Measurements from ENCODE around the gene CCDC87. TPM values are rescaled to one million over a fixed set of nuclear protein-coding genes. Genes with fewer than 3 reads are reported as not detected.

CCDC87 gene
- total and polyA plus RNA-seq, 2 experiments from 2014 or later: 0.39 to 1.2 TPM

- TF ChIP-seq ETS1 (IDR thresholded peaks at IDR 0.05): no peak
- TF ChIP-seq POLR2AphosphoS5 (IDR thresholded peaks at IDR 0.05; ENCODE audit: low read depth): no peak
Measured at GRCh38 chr11:66626382-66626781, 33.5 kb upstream of the CCDC87 start (continued).

- H3K36me3 ChIP-seq (ENCODE audit: insufficient read depth): peaks cover 53% of the 10 kb centered on the region
- H3F3A ChIP-seq (replicated peaks; ENCODE audit: low read depth): peaks cover 27% of the 10 kb centered on the region
- peaks cover 79% of the 10 kb centered on the region for H4K20me1 ChIP-seq (replicated peaks; ENCODE audit: insufficient read depth)
Measured at GRCh38 chr11:66625752-66626149, 32.9 kb upstream of the CCDC87 start.

GRCh38 chr11:66625041-66625751 is 32.3 kb upstream of the CCDC87 start:
- Histone ChIP-seq H3K4me2 (no peak overlapping the region), H3K4me3 (no peak overlapping the region), H4K20me1 (replicated peaks; ENCODE audit: insufficient read depth) (peaks cover 82% of the 10 kb centered on the region), H3K27me3 (ENCODE audit: insufficient read depth) (no peaks in the 10 kb centered on the region), H3K79me2 (replicated peaks; ENCODE audit: insufficient read depth) (peaks cover 100% of the 10 kb centered on the region), H3F3A (replicated peaks; ENCODE audit: low read depth) (peaks cover 23% of the 10 kb centered on the region), H3K36me3 (ENCODE audit: insufficient read depth) (peaks cover 48% of the 10 kb centered on the region), H3K4me1 (ENCODE audit: insufficient read depth) (0 out of 2 replicates have a peak, but pooled peaks cover 8% of the 10 kb centered on the region), H3K9me2 (ENCODE audit: insufficient read depth) (no peaks in the 10 kb centered on the region), H3K27ac (ENCODE audit: low read depth) (no peak overlapping the region), H2AFZ (no peak overlapping the region)
- Mint-ChIP-seq H3K4me3 (no peak overlapping the region), H3K36me3 (ENCODE audit: low read depth) (peaks cover 90% of the 10 kb centered on the region), H3K27ac (no peak overlapping the region), H3K4me1 (peaks cover 6% of the 10 kb centered on the region; the same call in 2 of the 3 replicates), H3K9me3 (no peaks in the 10 kb centered on the region), H3K27me3 (ENCODE audit: insufficient read depth, low read depth, poor library complexity) (peaks cover 8% of the 10 kb centered on the region)
- DNase-seq (ENCODE audit: low spot score) (no peak), ATAC-seq (no peak)
- TF ChIP-seq POLR2AphosphoS5 (IDR thresholded peaks at IDR 0.05; ENCODE audit: low read depth) (no peak), NANOG (IDR thresholded peaks at IDR 0.05; ENCODE audit: borderline replicate concordance) (no peak), ZNF114 (CRISPR knock-in tag; IDR thresholded peaks at IDR 0.05) (no peak), EZH2 (IDR thresholded peaks at IDR 0.05; ENCODE audit: low read depth, unreplicated experiment) (no peak), REST (IDR thresholded peaks at IDR 0.05; ENCODE audit: unreplicated experiment) (no peak), EZH2phosphoT487 (IDR thresholded peaks at IDR 0.05; ENCODE audit: unreplicated experiment) (no peak), STAT1 (IDR thresholded peaks at IDR 0.05; ENCODE audit: unreplicated experiment) (no peak), ETS1 (IDR thresholded peaks at IDR 0.05) (no peak), JUNB (IDR thresholded peaks at IDR 0.05; ENCODE audit: unreplicated experiment) (no peak), CREB1 (CRISPR knock-in tag; IDR thresholded peaks at IDR 0.05; ENCODE audit: low read depth) (no peak)

More at GRCh38 chr11:66625752-66626149, 32.9 kb upstream of the CCDC87 start:
- TF ChIP-seq ZNF331 (CRISPR knock-in tag; IDR thresholded peaks at IDR 0.05; ENCODE audit: low read depth) (no peak), POLR2AphosphoS5 (IDR thresholded peaks at IDR 0.05; ENCODE audit: low read depth) (no peak)
- no peak for ATAC-seq
- H3K4me1 Mint-ChIP-seq: peaks cover 6% of the 10 kb centered on the region; the same call in 2 of the 3 replicates
- peaks cover 8% of the 10 kb centered on the region for H3K27me3 Mint-ChIP-seq (ENCODE audit: insufficient read depth, low read depth, poor library complexity)
- no peak overlapping the region for H2AFZ ChIP-seq
- H3K27ac ChIP-seq (ENCODE audit: low read depth): no peak overlapping the region
- no peaks in the 10 kb centered on the region for H3K9me3 Mint-ChIP-seq
- H3K4me1 ChIP-seq (ENCODE audit: insufficient read depth): 0 out of 2 replicates have a peak, but pooled peaks cover 3% of the 10 kb centered on the region
- H3K79me2 ChIP-seq (replicated peaks; ENCODE audit: insufficient read depth): peaks cover 100% of the 10 kb centered on the region
- H3K27ac Mint-ChIP-seq: no peak overlapping the region
- H3K9me2 ChIP-seq (ENCODE audit: insufficient read depth): no peaks in the 10 kb centered on the region
- H3K4me3 ChIP-seq: no peak overlapping the region
- no peak overlapping the region for H3K4me3 Mint-ChIP-seq
- H3K4me2 ChIP-seq: no peak overlapping the region
- no peak for DNase-seq (ENCODE audit: low spot score)
- no peaks in the 10 kb centered on the region for H3K27me3 ChIP-seq (ENCODE audit: insufficient read depth)
- H3K36me3 Mint-ChIP-seq (ENCODE audit: low read depth): peaks cover 89% of the 10 kb centered on the region
